ENCODE data around the gene XXYLT1. TPM values are rescaled to one million over a fixed set of nuclear protein-coding genes. Genes with fewer than 3 reads are reported as not detected.
"Not testable (repeated sequence)": the region's sequence is repeated elsewhere in the genome, so short reads cannot be mapped to it uniquely, and the experiment has no call there.

The XXYLT1 gene
- total RNA-seq, 1 experiment from 2014 or later = 25.5 TPM

DNA sequence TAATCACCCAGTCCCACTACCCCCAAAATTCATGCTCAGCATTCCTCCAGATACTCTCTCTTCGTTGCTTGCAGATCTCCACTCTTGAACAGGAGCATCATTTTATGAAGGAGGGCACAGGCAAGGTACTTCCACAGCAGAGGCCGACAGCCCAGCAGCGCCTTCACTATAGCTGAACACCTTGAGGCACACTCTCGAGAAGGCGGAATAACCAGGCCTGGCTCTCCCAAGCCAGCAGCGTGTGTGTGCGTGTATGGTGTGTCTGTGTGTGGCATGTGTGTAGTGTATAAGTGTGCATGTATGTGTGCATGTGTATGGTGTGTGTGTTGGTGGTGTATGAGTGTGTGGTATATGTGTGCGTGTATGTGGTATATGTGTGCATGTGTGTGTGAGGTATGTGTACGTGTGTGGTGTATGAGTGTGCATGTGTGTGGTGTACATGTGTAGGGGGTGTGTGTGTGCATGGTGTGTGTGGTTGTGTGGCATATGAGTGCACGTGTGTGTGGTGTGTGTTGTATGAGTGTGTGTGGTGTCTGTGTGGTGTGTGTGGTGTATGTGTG, 161.8 kb downstream of the XXYLT1 start:
- peaks cover 26% of the 10 kb centered on the region for H3K4me1 ChIP-seq (ENCODE audit: insufficient read depth, low read length)
- no peaks in the 10 kb centered on the region for H3K9me2 ChIP-seq (replicated peaks; ENCODE audit: low read length)
- no TSS peak for BruUV-seq (replicated peaks)
- ChIA-PET CTCF (no interaction called here), POLR2A (ENCODE audit: unreplicated experiment) (no interaction called here)
- TF ChIP-seq EZH2phosphoT487 (IDR thresholded peaks at IDR 0.05; ENCODE audit: borderline replicate concordance, low read length) = no peak
- no peak for TF ChIP-seq EZH2 (IDR thresholded peaks at IDR 0.05; ENCODE audit: low read length, unreplicated experiment)
- TF ChIP-seq, protein P1, sequence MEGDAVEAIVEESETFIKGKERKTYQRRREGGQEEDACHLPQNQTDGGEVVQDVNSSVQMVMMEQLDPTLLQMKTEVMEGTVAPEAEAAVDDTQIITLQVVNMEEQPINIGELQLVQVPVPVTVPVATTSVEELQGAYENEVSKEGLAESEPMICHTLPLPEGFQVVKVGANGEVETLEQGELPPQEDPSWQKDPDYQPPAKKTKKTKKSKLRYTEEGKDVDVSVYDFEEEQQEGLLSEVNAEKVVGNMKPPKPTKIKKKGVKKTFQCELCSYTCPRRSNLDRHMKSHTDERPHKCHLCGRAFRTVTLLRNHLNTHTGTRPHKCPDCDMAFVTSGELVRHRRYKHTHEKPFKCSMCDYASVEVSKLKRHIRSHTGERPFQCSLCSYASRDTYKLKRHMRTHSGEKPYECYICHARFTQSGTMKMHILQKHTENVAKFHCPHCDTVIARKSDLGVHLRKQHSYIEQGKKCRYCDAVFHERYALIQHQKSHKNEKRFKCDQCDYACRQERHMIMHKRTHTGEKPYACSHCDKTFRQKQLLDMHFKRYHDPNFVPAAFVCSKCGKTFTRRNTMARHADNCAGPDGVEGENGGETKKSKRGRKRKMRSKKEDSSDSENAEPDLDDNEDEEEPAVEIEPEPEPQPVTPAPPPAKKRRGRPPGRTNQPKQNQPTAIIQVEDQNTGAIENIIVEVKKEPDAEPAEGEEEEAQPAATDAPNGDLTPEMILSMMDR (conservative IDR thresholded peaks at IDR 0.05; ENCODE audit: low read depth, low read length) = no peak
- H2AFZ ChIP-seq (ENCODE audit: low read length) = no peak overlapping the region
- H3K4me3 ChIP-seq (ENCODE audit: low read length) = no peak overlapping the region
- no peak overlapping the region for H3K4me2 ChIP-seq (ENCODE audit: low read length)
- intact Hi-C loops (cut with micrococcal nuclease) = loop anchor here (5.0 to 10.0 kb wide), 2 partner anchors 148 to 344 kb away; no protein-coding TSS in a partner anchor
- no peaks in the 10 kb centered on the region for H4K20me1 ChIP-seq (ENCODE audit: low read length)
- H3K27me3 ChIP-seq (ENCODE audit: low read length) = no peaks in the 10 kb centered on the region
- no peak overlapping the region for H3K27ac ChIP-seq (ENCODE audit: low read length)
- peaks cover 3% of the 10 kb centered on the region for H3F3A ChIP-seq (ENCODE audit: low read length, unreplicated experiment)
- H3K36me3 ChIP-seq (ENCODE audit: low read depth, low read length) = no peaks in the 10 kb centered on the region
- no peak for DNase-seq
- H3K9me3 ChIP-seq (ENCODE audit: low read length) = no peaks in the 10 kb centered on the region
- no peak overlapping the region for H3K9ac ChIP-seq (ENCODE audit: low read length)
- peaks cover 6% of the 10 kb centered on the region; the same call in 1 of the 2 replicates for H3K79me2 ChIP-seq (ENCODE audit: low read length)
- no peak for ATAC-seq

DNA sequence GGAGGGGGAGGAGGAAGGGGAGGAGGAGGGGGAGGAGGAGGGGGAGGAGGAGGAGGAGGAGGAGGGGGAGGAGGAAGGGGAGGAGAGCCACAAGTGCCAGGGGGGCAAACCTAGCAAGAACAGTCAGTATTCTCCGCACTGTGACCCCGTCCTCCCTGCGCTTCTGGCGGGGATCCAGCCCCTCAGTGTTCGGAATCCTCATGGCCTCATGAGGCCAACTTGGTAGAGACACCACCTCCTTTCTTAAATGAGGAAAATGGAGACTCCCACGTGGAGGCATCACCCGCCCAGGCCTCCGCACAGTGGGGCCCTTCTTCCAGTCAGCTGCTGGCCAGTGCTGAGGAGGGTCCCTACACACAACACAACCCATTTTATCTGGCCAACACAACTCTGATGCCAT, 163.4 kb downstream of the XXYLT1 start:
- Histone ChIP-seq H3K4me2 (ENCODE audit: low read length) (no peak overlapping the region), H3K9me3 (ENCODE audit: low read length) (no peaks in the 10 kb centered on the region), H3K4me1 (ENCODE audit: insufficient read depth, low read length) (peaks cover 42% of the 10 kb centered on the region), H3K9me2 (replicated peaks; ENCODE audit: low read length) (no peaks in the 10 kb centered on the region), H3K36me3 (ENCODE audit: low read depth, low read length) (no peaks in the 10 kb centered on the region), H2AFZ (ENCODE audit: low read length) (no peak overlapping the region), H3K79me2 (ENCODE audit: low read length) (peaks cover 13% of the 10 kb centered on the region; the same call in 1 of the 2 replicates), H3K27ac (ENCODE audit: low read length) (no peak overlapping the region), H4K20me1 (ENCODE audit: low read length) (no peaks in the 10 kb centered on the region), H3K4me3 (ENCODE audit: low read length) (no peak overlapping the region), H3K9ac (ENCODE audit: low read length) (no peak overlapping the region), H3F3A (ENCODE audit: low read length, unreplicated experiment) (peaks cover 3% of the 10 kb centered on the region), H3K27me3 (ENCODE audit: low read length) (no peaks in the 10 kb centered on the region)
- intact Hi-C loops (cut with micrococcal nuclease) = loop anchor here (5.0 to 10.0 kb wide), 2 partner anchors 150 to 343 kb away; no protein-coding TSS in a partner anchor
- TF ChIP-seq EZH2phosphoT487 (IDR thresholded peaks at IDR 0.05; ENCODE audit: borderline replicate concordance, low read length) (no peak), EZH2 (IDR thresholded peaks at IDR 0.05; ENCODE audit: low read length, unreplicated experiment) (no peak)
- ATAC-seq (no peak), DNase-seq (no peak)
- ChIA-PET CTCF (interaction anchor here (1.6 kb wide), 1 partner anchor 425 kb away, joined by 9 read pairs; no protein-coding TSS in a partner anchor), POLR2A (ENCODE audit: unreplicated experiment) (no interaction called here)
- no TSS peak for BruUV-seq (replicated peaks)

DNA sequence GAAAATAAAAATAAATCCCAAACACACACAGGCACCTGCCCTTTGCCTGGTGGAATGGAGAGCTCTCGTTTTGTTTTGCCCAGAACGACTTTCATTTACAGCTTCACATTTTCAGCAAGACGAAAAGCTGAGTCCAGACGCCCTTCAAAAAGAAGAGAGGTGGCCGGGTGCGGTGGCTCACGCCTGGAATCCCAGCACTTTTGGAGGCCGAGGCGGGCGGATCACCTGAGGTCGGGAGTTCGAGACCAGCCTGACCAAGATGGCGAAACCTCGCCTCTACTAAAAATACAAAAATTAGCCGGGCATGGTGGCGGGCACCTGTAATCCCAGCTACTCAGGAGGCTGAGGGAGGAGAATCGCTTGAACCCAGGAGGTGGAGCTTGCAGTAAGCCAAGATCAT, 163.9 kb downstream of the XXYLT1 start:
- not testable (repeated sequence) for ATAC-seq; H3K27ac ChIP-seq (ENCODE audit: low read length)

More for the DNA sequence above, 163.9 kb downstream of the XXYLT1 start:
- BruUV-seq (replicated peaks); H3K36me3 ChIP-seq (ENCODE audit: low read depth, low read length); DNase-seq; H3F3A ChIP-seq (ENCODE audit: low read length, unreplicated experiment); H3K4me3 ChIP-seq (ENCODE audit: low read length); H3K9ac ChIP-seq (ENCODE audit: low read length); H3K4me2 ChIP-seq (ENCODE audit: low read length); H2AFZ ChIP-seq (ENCODE audit: low read length); H3K9me2 ChIP-seq (replicated peaks; ENCODE audit: low read length); H3K27me3 ChIP-seq (ENCODE audit: low read length); H4K20me1 ChIP-seq (ENCODE audit: low read length); POLR2A ChIA-PET (ENCODE audit: unreplicated experiment); H3K9me3 ChIP-seq (ENCODE audit: low read length): not testable (repeated sequence)
- CTCF ChIA-PET = interaction anchor here (0.6 to 1.6 kb wide), 5 partner anchors 39 to 436 kb away, joined by 3 to 9 read pairs (median 4); no protein-coding TSS in a partner anchor
- H3K4me1 ChIP-seq (ENCODE audit: insufficient read depth, low read length) = peaks cover 46% of the 10 kb centered on the region
- H3K79me2 ChIP-seq (ENCODE audit: low read length) = peaks cover 13% of the 10 kb centered on the region; the same call in 1 of the 2 replicates
- intact Hi-C loops (cut with micrococcal nuclease) = loop anchor here (5.0 to 10.0 kb wide), 2 partner anchors 150 to 342 kb away; no protein-coding TSS in a partner anchor
